Lower leg skin (tissue), 4 donors: ENCODE data around the gene TPT1. TPM values are rescaled to one million over a fixed set of nuclear protein-coding genes. Genes with fewer than 3 reads are reported as not detected.
A peak's percentile ranks its signal among the peaks of the same experiment; 100 is the strongest.
"Not testable (repeated sequence)": the region's sequence is repeated elsewhere in the genome, so short reads cannot be mapped to it uniquely, and the experiment has no call there.

ENCODE experiments used
- DNase-seq, 2 donors: peaks; one replicate each; pipeline ENCODE4 v3.0.0-alpha.2; 2019; ENCODE audit warnings: low spot score in 2 of 2
- H3K4me3 ChIP-seq: fragments of 200-600 bp; sonication (generic); 2 replicates; pipeline ENCODE4 v1.5.1; 2017; ENCODE audit warnings: mild to moderate bottlenecking, low read depth; ENCODE audit not compliant: poor library complexity, severe bottlenecking
- CTCF ChIP-seq, 3 donors: fragments of 450-650 bp; IDR thresholded peaks; one replicate each; pipeline ENCODE4 v1.5.1; 2016; ENCODE audit warnings: antibody characterized with exemption in 3 of 3, mild to moderate bottlenecking in 3 of 3, moderate library complexity in 2 of 3
- POLR2A ChIP-seq, 2 donors: fragments of 450-650 bp; IDR thresholded peaks; one replicate each; pipeline ENCODE4 v1.6.1; 2016 to 2017; ENCODE audit warnings: antibody characterized with exemption in 2 of 2, mild to moderate bottlenecking in 1 of 2, moderate library complexity in 1 of 2
- WGBS, 2 donors: methylation state at CpG; one replicate each; pipeline ENCODE4 v1.1.5; 2018; 5-methylcytosine and 5-hydroxymethylcytosine counted together
- intact Hi-C: fragments of 100-400 bp; cut with DNase I; formaldehyde crosslinking; loops from one replicate; pipeline ENCODE4 v1.15.0; 2023; ENCODE audit warnings: low total_unique reads
- total RNA-seq, 4 donors: library from RNA; depleted of rRNA; stranded (reverse); fragments of >200 nt; gene quantifications; one replicate each; pipeline ENCODE4 v1.1.0, GENCODE V29; 2016

The TPT1 gene
- total RNA-seq, 4 donors from 2014 or later: 2,307 to 2,977 (median 2,645) TPM

DNA sequence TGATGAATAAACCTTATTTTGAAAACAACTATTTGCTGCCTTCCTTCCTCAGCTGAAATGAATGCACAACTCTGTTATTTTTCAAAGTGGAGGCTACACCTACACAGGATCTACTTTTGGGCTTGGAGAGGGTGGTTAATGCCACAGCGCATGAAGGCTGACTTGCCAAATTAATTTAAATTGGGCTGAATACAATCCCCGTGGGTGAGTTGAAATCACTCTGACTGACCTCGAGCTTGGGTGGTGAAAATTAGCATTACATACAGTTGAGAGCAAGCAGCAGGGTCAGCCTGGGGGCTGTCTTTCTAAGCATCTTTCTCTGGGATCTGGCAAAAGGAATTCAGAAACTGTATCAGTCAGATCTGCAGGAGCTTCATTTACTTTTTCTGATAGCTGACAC, 38.5 kb downstream of the TPT1 start:
- H3K4me3 ChIP-seq: no peak overlapping the region
- intact Hi-C loops: loop anchor here (10.0 kb wide), 1 partner anchor 258 kb away; no protein-coding TSS in a partner anchor
- TF ChIP-seq CTCF (IDR thresholded peaks at IDR 0.05): no peak
- no peak for TF ChIP-seq POLR2A (IDR thresholded peaks at IDR 0.05)
- 39% methylated on average over 3 of the region's 3 CpGs for WGBS, 2 donors
- DNase-seq: no peak

DNA sequence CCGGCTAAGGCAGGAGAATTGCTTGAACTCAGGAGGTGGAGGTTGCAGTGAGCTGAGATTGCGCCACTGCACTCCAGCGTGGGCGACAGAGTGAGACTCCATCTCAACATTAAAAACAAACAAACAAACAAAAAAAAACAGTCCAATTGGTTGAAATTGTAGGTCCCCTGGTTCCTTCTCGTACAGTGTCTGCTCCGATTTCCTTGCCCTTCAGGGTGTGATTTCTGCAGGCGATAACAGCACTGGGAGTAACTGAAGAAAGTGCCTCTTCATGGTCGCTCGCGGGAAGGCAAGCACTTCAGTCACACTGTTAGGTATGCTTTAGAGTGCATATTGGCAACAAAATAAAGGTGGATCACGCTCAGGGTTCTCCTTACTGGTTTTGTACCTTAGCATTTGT, 39.7 kb downstream of the TPT1 start:
- DNase-seq: no peak
- intact Hi-C loops: loop anchor here (10.0 kb wide), 1 partner anchor 256 kb away; no protein-coding TSS in a partner anchor
- H3K4me3 ChIP-seq: no peak overlapping the region
- 65 to 68% methylated on average over 11 of the region's 11 CpGs for WGBS, 2 donors
- TF ChIP-seq CTCF (IDR thresholded peaks at IDR 0.05) (no peak), POLR2A (IDR thresholded peaks at IDR 0.05) (no peak)

DNA sequence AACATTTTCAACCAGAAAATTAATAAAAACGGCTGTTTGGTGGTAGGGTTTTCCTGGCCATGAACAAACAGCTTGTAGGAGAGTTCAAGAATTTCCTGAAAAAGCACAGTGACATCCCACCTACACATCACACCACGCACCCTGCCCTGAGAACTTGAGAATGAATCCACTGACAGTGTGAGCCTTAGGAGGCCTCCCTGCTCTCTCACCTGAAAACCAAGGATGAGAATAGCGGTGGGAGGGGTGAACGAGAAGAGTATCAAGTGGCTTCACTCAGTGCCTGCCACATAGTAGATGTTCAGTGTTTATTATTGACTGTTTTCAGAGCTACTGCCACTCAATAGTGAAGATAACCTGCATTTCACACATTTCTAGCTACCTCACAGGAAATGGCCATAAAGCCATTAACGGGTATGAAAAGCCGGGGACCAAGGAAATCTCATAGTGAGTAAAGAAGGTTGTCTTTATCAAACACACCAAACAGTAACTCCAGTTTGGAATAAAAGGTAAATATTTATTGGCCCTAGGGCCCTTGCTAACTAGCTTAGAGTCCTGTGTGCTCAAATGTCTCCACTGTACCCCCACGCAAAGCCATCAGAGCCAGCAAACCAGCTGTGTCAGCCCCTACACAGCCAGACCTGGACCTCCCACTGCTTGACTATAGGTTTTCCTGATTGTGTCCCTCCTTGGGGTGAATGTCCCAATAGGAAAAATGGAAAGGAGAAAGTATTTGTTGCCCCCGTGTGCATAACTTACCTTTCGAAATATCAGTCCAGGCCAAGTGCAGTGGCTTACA, 40.6 kb downstream of the TPT1 start:
- no peak for TF ChIP-seq CTCF (IDR thresholded peaks at IDR 0.05)
- TF ChIP-seq POLR2A (IDR thresholded peaks at IDR 0.05): no peak
- H3K4me3 ChIP-seq: no peak overlapping the region
- WGBS, 2 donors: 68 to 75% methylated on average over 9 of the region's 9 CpGs
- intact Hi-C loops: loop anchor here (10.0 kb wide), 1 partner anchor 256 kb away; no protein-coding TSS in a partner anchor
- peak in 1 of 2 donors; percentile 37 for DNase-seq

DNA sequence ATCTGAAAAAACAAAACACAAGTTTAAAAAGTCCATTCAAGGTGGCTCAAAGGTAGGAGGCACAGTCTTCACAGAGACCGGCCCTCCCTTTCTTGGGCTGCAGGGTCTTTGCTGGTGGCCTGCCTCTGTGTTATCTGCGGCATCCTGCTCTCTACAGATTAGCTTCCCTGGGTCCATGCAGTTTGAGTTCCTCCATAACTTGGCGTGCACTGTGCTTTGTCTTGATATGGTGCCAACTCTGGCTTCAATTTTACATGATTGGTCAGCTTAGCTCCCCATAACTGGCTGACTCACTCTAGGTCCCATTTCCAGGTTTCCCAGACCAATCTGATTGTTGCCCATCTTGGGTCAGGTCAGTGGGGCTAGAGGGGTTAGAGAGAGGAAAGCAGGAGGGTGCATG, 41.8 kb downstream of the TPT1 start:
- peak in 1 of 2 donors; percentile 46 for DNase-seq
- WGBS, 2 donors: 73 to 75% methylated on average over 3 of the region's 3 CpGs
- TF ChIP-seq POLR2A (IDR thresholded peaks at IDR 0.05) (no peak), CTCF (IDR thresholded peaks at IDR 0.05) (no peak)
- intact Hi-C loops: no loop called here
- H3K4me3 ChIP-seq: no peak overlapping the region

DNA sequence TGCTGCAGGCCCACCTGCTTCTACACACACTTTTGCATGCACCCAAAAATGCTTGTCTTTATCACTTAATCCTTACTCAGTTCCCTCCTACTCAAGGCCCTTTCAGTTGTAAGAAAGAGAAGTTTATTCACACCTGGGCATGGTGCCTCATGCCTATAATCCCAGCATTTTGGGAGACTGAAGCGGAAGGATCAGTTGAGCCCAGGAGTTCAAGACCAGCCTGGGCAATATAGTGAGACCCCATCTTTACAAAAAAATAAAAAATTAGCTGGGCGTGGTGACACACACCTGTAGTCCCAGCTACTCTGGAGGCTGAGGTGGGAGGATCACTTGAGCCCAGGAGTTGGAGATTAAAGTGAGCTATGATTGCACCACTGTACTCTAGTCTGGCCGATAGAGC, 42.4 kb downstream of the TPT1 start:
- peak in 1 of 2 donors; percentile 15 for DNase-seq
- intact Hi-C loops, H3K4me3 ChIP-seq: not testable (repeated sequence)
- WGBS, 2 donors: 86 to 93% methylated on average over 3 of the region's 3 CpGs

- TF ChIP-seq POLR2A (IDR thresholded peaks at IDR 0.05) (no peak), CTCF (IDR thresholded peaks at IDR 0.05) (no peak)
- no peak overlapping the region for H3K4me3 ChIP-seq
- WGBS, 2 donors: 84 to 86% methylated on average over 2 of the region's 2 CpGs
- intact Hi-C loops: no loop called here
- DNase-seq: peak in 1 of 2 donors; percentile 26
Observed at GRCh38 chr13:45298206-45298505, 42.8 kb downstream of the TPT1 start.
